Erythroblast (primary cell): ENCODE measurements around the gene CEP104.

Source experiments
- DNase-seq, 2 experiments: peaks; one replicate each; lab custom pipeline; 2025; lab: John Stamatoyannopoulos, UW
- GATA1 ChIP-seq: IDR thresholded peaks from 2 replicates; pipeline ENCODE4 v1.6.1; 2011; ENCODE audit warnings: low read depth, mild to moderate bottlenecking, control low read depth, low read length, moderate library complexity
- POLR2A ChIP-seq: IDR thresholded peaks from 2 replicates; pipeline ENCODE4 v1.6.1; 2011; ENCODE audit warnings: mild to moderate bottlenecking, low read length

The CEP104 gene

DNA sequence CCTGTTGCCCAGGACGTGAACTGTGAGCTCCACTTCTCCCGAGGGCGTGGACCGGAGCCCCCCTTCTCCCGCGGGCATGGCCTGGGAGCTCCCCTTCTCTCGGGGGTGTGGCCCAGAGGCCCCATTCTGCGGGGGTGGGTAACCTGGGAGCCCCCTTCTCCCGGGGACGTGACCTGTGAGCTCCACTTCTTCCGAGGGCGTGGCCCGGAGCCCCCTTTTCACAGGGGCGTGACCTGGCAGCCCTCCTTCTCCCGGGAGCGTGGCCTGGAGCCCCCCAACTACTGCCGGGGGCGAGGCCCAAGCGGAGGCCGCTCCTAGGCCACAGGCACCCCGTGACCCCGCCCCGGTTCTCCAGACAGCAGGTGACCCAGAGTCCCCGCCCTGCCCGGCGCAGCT lies 42.7 kb upstream of the CEP104 start:
- DNase-seq = peak in 1 of 2 experiments; percentile 71
- TF ChIP-seq GATA1 (no peak), POLR2A (no peak)

DNA sequence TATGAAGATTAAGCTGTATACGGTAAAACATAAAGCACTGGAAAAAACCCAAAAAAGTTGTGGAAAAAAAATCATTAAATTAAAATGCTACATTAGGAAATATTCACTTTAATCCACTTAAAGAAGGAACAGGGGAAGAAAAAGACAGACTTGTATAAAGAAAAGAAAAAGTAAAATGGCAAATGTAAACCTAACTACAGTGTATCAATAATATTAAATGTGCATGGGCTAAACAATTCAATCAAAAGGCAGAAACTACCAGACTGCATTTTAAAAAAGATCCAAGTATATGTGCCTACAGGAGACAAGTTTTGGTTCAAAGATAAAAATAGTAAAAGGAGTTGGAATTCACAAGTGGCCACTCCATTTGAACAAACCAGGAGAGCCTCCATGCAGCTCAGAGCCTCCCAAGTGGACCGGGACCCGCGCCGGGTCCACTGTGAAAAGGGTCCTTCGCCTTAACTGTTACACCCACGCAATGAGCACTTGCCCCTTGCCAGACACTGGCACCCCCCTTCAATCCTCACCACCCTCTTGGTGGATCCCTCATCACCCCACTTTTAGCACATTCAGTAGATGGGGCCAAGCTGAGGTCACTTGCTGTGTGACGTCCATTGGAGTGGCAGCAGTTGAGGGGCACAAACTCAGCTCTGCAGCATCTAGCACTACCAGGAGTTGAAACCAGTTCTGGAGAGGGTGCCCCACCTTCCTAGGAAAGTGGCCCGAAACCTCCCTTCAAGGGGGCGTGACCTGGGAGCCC lies 42.2 kb upstream of the CEP104 start:
- peak in 1 of 2 experiments; percentile 73 for DNase-seq
- TF ChIP-seq GATA1 = no peak
- TF ChIP-seq POLR2A = no peak

DNA sequence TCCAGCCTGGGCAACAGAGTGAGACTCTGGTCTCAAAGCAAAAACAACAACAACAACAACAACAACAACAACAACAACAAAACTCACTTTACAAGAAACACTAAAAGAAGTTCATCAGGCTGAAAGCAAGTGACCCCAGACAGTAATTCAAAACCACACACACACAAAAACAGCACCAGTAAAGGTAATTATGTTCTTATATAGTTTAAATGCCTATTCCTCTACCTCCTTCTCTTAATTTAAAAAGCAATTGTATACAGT lies 41.4 kb upstream of the CEP104 start:
- DNase-seq = no peak
- TF ChIP-seq POLR2A = no peak
- TF ChIP-seq GATA1 = no peak

DNA sequence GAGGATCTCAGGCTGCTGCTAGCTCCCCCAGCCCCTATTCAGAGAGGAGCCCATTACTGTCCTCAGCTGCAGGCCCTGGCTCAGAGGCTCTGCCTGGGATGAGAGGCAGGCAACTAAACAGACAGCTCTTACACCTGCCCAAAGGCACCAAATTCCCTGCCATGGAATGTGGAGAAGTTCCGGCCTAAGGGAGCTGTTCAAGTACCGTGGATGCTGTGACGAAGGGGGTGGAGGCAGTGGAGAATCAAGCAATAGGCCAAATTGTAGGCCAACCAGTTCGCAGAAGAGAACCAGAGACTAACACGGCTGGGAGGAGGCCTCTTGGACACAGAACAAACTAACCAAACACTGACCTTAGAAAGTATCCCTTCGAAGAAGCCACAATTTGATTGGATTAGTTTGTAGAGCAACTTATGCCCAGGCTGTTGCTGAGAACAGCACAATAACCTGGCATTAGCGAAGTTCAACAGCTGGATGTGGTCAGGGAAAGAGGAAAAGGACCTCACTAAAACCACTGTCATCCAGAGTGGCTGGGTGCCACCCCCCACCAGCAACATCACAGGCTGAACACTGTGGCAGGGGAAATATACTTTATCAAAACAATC lies 39.5 kb upstream of the CEP104 start:
- TF ChIP-seq GATA1 = no peak
- no peak for TF ChIP-seq POLR2A
- no peak for DNase-seq

DNA sequence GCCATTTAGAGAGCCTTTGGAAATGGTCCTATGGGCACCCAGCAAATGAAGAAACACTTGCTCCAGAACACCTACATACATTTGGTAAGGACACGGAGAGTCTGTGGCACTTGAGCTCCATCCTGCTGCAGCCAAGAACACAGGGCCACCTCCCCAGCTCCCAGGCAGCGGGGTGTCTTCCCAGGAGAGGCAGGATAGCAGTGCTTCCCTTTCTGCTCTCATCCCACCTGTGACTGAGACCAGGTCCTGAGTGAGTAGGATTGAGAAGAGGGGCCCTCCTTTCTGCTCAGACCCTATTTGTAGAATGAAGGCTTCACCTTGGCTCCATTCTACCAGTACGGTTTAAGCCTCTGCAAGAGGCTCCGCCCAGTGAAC lies 38.9 kb upstream of the CEP104 start:
- TF ChIP-seq POLR2A (no peak), GATA1 (no peak)
- DNase-seq = no peak

DNA sequence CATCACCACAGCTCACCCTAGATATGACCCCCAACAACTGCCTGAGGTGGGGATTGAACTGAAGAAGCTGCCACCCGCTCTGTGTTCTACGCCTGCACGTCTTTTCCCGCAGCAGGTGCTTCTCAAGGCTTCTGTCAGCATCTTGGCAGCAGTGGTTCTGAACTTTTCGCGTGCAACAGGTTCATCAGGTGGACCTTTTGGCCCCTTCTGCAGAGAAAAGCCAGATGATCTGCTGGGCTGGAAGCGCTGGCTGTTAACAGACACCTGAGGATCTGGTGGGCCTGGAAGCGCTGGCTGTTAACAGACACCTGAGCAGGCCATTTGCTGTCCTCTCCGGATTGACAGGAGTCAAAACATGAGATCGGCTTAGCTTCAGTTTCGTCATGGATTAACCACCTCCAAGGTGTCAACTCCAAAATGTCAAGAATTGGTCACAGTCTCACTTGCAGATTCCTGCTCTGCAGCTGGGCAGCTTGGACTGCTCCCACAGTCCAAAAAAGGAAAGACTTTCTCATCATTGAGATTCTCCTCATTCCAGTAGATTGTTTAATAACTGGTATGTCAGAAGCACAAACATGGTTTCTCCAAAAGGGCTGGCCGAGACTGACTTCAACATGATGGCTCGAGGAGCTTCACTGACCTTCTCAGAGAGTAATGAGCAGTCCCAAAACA lies 38.4 kb upstream of the CEP104 start:
- no peak for TF ChIP-seq POLR2A
- no peak for DNase-seq

DNA sequence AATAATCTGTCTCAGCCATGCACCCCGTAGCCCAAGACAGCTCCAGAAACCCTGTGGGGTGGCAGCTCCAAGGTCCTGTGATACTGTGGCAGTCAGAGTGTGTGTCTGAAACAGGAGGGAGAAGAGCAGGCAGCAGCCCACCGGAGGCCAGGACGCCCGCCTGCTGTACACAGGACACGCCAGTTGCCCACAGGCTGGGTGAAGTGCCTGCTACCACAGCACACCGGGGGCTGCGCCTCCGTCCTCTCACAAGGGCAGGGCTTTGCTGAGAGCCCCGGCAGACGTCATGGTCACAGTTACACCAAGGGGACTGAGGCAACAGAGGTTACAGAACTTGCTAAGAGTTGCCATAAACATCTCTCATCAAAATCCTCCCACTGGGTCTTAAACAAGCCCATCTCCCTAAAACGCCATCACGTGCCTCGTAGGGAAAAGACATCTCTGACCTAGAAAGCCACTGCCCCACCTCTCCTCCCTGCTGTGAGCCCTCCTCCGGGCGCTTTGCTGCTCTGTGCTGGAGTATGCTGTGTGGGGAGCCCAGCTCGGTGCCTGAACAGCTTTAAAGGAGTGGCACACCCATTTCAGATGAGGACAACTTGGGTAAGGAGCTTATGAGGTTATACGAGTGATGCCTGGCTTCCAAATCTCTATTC lies 37.7 kb upstream of the CEP104 start:
- no peak for DNase-seq
- TF ChIP-seq GATA1 = no peak
- no peak for TF ChIP-seq POLR2A

DNA sequence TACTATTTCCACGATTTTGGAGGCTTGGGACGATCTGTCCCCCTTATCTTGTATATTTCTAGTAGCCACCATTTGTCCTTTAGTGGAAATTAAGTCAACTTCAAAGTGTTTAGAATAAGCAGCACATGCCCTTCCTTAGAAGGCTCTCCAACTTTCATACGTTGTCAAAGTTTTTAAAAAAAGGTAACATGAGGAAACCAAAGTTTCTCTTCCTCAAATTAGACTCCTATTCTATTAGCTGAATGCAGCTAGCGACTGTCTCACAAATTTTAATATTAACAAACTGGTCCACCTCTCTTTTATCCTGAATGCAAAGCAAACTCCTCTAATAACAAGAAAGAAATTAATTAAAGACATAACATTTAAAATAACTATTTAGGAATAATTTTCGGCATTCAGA lies 36.2 kb upstream of the CEP104 start:
- TF ChIP-seq POLR2A (no peak), GATA1 (no peak)
- DNase-seq = no peak

DNA sequence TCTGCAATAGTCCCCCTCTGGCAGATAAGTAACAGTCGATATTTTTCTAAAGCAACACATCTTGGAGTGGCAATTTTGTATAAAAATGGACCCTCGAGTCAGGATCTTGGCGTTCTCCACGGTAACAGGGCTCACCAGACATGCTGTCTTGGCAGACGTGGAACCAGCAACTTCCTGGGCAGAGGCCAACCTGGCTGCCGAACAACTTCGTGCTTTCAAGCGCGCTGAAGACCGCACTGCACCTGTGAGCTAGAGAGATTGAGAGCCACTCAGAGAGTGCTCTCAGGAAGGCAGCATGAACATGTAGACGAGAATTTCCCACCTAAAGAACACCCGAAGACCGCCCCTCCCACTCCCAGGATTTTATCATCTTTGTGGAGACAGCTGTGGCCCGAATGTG lies 35.7 kb upstream of the CEP104 start:
- DNase-seq = no peak
- TF ChIP-seq GATA1 (no peak), POLR2A (no peak)

DNA sequence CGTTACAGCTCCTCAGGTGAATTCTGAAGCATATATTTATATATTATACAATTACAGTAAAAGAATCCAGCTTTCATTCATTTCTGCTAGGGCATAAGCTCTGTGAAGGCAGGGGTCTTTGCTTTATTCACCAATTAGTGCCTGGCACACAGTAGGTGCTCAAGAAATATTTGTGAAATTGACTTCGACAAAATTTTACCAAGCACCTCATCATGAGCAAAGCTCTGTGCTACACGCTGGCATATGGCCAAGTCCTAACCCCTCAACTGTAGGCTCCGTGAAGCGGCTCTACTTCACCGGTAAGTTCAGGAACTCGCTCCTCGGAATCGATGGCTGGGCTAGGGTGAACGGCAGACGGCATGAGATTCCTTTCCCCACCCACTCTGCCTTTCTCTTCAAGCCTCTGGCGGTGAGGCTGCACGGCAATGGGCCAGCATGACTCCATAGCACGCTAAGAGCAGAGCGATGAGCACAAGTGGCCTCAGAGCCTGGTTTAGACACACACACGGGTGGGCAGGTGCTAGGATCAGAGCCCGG lies 34.4 kb upstream of the CEP104 start:
- TF ChIP-seq GATA1 (no peak), POLR2A (no peak)
- DNase-seq = no peak

DNA sequence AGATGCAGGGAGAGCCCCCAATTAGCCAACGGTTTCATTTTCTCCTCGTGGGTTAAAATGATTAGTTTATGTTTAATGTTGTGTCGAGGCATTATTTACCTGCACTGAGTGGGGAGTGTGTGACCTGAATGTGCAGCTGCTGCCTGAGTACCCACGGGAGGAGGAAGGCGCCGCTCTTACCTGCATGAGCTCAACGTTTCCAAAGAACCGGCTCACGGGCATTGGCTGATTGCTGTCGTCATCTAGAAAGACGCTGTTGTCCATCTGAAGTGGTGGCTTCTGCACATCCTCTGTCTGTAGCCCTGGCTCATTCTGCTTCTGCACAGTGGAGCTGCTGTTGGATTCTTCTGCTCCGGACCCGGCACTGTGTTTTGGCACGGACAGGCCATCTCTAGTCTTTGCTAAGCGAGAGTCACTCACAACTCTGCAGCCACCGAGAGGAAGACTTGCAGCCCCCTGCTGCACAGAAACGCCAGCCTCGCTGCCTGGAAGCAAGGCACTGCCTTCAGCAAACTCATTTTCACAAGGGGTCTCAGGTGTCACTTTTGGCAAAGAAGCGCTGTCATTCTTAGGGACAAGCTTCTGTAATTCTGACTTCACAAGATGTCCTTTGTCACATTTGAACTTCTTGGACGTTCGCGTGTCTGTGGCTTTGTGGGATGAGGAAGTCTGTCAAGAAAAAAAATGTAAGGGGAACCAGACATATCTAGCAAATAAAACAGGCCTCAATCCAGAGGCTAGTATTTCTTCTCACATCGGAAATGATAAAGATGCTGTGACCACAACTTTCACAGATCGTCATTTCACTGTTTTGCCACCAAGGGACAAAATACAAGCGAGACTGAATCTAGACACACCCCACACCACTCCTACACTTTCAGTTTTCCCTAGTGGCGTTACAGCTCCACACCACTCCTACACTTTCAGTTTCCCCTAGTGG lies 33.6 kb upstream of the CEP104 start:
- no peak for DNase-seq

DNA sequence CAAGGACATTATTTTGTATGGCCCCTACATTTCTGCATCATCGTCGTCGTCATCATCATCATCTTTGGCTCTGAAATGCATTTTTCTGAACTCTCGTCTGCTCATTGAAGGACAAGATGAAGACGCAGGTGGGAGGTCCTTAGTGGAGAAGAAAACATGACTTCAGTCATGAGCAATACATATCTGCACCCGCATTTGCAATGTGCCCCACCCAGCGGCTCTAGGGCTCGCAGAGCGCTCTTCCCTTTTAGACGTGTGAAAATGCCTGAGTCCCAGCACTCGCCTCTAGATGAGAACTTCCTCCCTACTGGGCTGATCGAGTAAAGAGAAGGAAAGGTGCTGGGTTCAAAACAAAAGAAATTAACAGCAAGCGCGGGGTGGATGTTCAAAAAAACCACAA lies 32.9 kb upstream of the CEP104 start:
- DNase-seq = no peak
- TF ChIP-seq POLR2A (no peak), GATA1 (no peak)

More for the DNA sequence above, 33.6 kb upstream of the CEP104 start:
- TF ChIP-seq GATA1 (no peak), POLR2A (no peak)

DNA sequence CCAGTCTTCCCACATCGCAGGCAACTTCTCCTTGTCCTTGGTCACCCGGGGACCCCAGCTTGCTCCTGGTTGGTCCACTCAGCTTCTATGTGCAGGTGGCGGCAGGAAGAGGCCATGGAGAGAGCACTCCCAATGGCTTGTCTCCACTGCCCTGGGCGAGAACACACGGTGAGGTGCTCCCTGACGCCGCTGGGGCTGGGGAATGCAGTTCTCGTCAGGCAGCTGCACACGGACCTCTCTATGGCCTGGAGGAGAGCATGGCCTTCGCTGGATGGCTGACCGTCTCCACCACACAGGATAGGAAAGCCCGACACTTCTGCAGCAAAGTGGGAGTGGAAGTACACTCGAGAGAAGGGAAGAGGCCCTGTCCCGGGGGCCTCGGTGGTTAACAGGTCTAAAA lies 31.3 kb upstream of the CEP104 start:
- no peak for TF ChIP-seq POLR2A
- no peak for DNase-seq
